ENCODE measurements around the gene VIPR1.
A peak's percentile ranks its signal among the peaks of the same experiment; 100 is the strongest.

Gene VIPR1

DNA sequence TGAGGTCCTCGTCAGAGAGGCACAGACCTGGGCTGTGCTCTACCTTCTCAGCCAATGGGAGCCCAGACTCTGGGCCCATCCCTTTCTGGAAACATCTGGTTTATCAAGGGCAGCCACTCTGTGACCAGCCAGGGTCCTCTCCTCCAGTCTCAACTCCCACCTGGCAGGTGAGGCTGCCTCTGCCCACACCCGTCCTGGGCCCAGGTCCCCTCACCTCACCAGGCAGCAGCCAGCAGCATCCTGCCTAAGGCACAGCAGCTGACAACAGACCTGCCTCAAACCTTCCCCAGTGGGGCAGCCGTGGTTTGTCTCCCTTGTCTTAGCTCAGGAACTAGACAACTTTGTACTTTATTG lies 8.7 kb upstream of the VIPR1 start:
- DNase-seq = no peak

DNA sequence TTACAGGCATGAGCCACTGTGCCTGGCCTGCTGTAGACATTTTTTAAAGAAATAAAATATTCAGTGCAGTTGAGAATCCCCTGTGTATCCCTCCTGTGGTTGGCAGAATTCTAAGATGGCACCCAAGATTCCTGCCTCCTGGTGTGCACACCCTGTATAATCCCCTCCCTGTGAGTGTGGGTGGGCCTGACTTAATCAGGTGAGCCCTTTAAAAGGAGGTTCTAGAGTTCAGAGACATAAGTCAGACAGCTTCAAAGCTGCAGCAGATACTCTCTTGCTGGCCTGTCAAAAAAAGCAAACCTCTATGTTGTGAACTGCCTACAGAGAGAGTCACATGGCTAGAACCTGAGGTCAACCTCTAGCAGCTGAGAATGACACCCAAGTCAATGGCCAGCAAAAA lies 7.0 kb upstream of the VIPR1 start:
- no peak for DNase-seq

GRCh38 chr3:42497009-42497731 lies 5.3 kb upstream of the VIPR1 start:
- DNase-seq = no peak

DNA sequence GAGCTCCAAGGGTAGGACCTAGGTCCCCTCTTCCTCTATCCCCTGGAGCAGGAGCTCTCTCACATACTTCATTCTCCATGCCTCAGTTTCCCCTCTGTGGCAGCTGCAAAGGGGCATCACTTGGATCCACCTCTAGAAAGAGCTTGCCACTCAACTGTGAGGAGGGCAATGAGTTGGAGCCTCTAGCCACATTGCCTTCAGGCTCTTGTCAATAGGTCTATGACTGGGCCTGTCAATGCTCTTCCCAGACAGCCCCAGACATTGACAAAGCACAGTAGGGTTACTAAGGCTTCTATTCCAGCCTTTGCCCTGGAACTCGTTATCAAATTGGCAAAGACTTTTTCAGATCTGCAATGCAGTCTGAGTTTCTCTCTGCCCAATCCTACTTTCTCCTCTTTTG lies 4.4 kb upstream of the VIPR1 start:
- no peak for DNase-seq

GRCh38 chr3:42498791-42499477 lies 3.5 kb upstream of the VIPR1 start:
- no peak for DNase-seq

DNA sequence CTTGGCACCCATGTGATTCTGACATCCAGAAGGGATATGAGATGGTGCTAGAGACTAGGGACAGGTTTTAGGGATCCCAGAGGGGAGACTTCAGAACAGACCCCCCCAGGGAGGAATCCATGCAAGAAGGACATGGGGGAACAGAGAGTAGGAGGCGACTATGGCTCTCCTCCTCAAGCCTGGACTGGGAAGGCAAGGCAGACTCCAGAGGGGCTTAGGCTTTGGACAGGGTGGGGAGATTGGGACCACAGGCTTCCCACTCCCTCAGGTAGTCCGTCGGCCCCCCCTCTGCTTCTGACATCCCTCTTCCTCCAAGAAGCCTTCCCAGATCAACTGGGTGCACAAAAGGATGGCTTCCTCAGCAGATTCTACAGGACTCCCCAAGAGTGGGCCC lies 3.0 kb upstream of the VIPR1 start:
- DNase-seq = no peak

GRCh38 chr3:42500091-42500490 lies 2.4 kb upstream of the VIPR1 start:
- DNase-seq = no peak

- no peak for DNase-seq
These were observed 1.5 kb upstream of the VIPR1 start for GRCh38 chr3:42500909-42501308.

- DNase-seq = peak in 1 of 14 donors; percentile 46
These were observed 1.1 kb upstream of the VIPR1 start for GRCh38 chr3:42501321-42501680.

- peak in 10 of 14 donors; percentile 9 to 57 (median 26) for DNase-seq
These were observed 588 bp upstream of the VIPR1 start for GRCh38 chr3:42501681-42502428.

DNA sequence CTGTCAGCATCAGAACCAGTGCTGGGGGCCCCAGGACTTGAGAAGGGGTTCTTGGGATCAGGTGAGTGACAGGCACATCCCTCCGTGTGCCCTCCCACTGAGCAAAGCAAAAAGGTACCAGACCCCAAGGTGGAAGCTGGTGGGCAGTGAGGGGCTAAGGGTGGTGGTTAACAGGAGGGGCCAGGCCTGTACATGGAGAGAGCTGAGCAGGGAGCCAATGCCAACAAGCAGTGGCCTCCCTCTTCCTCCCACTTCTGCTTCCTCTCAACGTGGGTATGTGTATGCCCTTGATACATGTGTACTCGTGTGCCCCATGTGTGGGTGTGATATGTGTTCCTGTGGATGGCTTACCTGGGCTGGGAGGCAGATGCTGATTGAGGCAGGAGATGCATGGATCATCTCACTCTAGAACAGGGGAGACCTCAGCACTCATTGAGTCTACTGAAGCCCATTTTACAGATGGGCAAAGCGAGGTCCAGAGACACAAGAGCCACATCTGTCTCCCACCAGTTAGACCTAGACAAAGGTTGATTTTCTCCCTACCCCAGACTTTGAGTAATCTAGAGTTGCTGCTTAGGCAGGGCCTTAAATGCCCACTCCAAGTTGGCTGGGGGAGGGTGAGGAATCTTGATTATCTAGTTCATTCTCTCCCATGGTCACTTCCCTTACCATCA lies 945 bp downstream of the VIPR1 start:
- DNase-seq = peak in 1 of 14 donors; percentile 22

GRCh38 chr3:42503957-42504333 lies 1.5 kb downstream of the VIPR1 start:
- no peak for DNase-seq

DNA sequence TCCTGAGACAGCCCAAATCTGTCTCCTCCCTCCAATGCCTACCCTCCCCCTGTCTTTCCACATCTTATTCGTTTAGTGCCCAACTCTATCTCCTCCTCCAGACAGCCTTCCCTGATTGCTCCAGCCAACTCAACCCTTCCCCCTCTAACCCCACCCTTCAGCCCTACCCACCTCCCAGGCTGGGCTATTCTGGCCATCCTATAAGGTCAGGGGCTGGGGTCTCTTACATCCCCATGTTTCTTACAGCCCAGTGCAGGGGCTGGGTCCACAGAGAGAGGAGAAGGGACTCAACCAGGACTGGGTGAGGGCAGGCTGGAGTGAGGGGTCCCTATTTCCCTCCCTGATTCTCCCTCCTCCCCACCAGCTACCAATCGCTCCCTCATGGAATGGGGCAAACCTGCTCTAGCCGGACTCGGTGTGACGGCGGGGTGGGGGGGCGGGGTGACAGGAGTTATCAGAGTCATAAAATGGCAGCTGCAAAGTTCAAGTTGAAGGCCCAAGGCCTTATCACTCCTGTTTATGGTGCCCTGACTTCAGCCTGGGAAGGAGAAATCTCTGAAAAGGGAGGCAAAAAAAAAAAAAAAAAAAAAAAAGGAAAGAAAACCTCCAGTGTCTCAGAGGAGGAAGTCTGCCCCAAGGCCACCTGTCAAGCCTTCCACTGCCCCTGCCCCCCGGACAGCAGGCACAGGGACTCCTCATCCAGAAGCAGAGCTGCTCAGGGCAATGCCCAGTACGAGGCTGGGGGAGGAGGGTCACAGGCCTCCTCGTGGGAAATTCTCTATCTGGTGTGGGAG lies 2.1 kb downstream of the VIPR1 start:
- no peak for DNase-seq

DNA sequence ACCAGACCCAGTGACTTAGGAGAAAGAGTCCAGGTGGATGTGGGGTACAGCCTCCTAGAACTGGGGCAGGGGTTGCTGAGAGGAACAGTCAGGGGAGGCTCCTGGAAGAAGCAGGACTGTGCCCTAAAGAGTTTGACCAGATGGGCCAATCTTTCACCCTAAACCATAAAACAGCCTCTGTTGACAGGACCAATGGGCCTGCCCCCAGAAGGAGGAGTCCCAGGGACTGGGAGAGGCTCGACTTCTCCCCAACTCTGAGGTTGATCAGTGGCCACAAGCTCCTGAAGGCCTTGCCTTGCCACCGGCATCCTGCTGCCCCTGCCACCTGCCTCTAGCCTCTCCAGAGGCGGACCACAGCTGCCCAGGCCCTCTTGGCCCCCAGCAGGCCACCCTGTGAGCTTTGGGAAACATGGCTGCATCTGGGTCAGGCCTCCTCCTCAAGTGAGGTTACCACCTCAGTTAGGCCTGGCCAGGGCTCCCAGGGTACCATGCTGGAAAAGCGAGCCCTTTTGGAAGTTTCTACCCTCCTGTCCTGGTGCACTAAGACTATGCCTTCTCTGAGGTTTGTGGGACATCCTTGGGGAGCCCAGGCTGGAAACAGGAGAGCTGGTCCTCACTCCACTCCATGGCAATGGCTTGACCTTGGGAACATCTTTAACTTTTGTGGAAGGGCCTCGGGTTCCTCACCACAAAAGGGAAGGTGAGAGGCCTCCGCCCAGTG lies 2.8 kb downstream of the VIPR1 start:
- DNase-seq = no peak

DNA sequence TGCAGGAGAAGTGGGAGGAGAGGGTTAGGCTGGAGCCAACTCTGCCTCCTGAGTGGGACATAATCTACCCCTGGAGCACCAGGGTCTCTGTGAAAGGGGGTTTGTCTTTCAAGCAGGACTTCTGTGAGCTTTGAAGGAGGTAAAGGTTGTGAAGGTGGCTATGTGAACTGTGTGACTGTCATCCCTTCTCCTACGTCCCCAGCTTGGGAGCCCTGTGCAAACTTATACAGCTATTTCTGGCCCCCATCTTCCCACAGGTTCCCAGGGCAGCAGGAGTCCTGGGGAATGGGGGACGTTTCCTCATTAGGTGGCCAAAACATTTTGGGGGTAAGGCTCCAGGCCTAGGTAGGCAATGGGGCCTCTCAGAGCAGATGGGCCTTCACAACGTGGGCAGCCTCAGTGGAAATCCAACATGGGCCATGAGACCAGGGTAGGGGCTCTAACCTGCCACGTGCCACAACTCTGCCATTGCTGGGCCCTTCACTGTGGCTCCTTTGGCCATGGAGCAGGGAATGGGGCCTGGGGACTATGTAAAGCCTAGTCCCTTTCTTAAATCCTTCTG lies 3.5 kb downstream of the VIPR1 start:
- no peak for DNase-seq

- DNase-seq = peak in 1 of 14 donors; percentile 44
These were observed 4.8 kb downstream of the VIPR1 start for GRCh38 chr3:42507252-42507651.

GRCh38 chr3:42507761-42508335 lies 5.4 kb downstream of the VIPR1 start:
- DNase-seq = no peak

- DNase-seq = no peak
These were observed 6.1 kb downstream of the VIPR1 start for GRCh38 chr3:42508562-42508961.

DNA sequence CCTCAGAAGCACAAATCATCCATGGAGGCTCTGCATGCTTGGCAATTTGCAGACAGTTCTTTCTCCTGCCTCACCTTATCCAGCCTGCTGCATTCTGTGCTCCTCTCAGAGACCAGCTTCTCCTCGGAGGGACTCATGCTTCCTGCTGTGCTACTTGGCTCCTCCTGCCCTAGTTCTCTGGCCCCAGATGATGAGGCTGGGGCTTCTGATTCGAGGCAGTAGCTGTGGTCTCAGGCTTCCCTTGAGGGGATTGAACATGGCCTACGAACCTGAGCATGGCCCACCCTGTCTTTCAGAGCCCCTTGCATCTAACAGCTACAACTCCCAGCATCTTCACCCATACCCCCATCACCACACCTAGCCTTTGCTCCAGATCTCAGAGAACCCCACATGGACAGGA lies 6.7 kb downstream of the VIPR1 start:
- no peak for DNase-seq

- DNase-seq = no peak
These were observed 7.9 kb downstream of the VIPR1 start for GRCh38 chr3:42510325-42510724.

GRCh38 chr3:42511201-42511600 lies 8.8 kb downstream of the VIPR1 start:
- DNase-seq = no peak

Data from C1 segment of cervical spinal cord (tissue), 14 donors.